ENCODE results near the gene LMF2.

Gene LMF2

GRCh38 chr22:50483106-50483505, 24.4 kb downstream of the LMF2 start:
- H3K36me3 ChIP-seq (ENCODE audit: insufficient read depth, low read length): no peaks in the 10 kb centered on the region
- H3K9ac ChIP-seq (ENCODE audit: low read depth, low read length): no peak overlapping the region
- H3K9me3 ChIP-seq (replicated peaks; ENCODE audit: low read length): no peaks in the 10 kb centered on the region
- no peak overlapping the region for H3K4me3 ChIP-seq (ENCODE audit: low read length)
- no peak overlapping the region for H3K4me2 ChIP-seq (ENCODE audit: low read length)
- H3K4me1 ChIP-seq (ENCODE audit: control insufficient read depth, insufficient read depth, low read length): peaks cover 6% of the 10 kb centered on the region
- H3K27me3 ChIP-seq (ENCODE audit: control insufficient read depth, insufficient read depth, low read length): peaks cover 36% of the 10 kb centered on the region

- H3K4me2 ChIP-seq (ENCODE audit: low read length): peak overlapping the region; percentile 44
- no peak overlapping the region for H3K9ac ChIP-seq (ENCODE audit: low read depth, low read length)
- peaks cover 36% of the 10 kb centered on the region for H3K27me3 ChIP-seq (ENCODE audit: control insufficient read depth, insufficient read depth, low read length)
- H3K9me3 ChIP-seq (replicated peaks; ENCODE audit: low read length): no peaks in the 10 kb centered on the region
- H3K4me3 ChIP-seq (ENCODE audit: low read length): peak overlapping the region; percentile 55
- no peaks in the 10 kb centered on the region for H3K36me3 ChIP-seq (ENCODE audit: insufficient read depth, low read length)
- peaks cover 6% of the 10 kb centered on the region for H3K4me1 ChIP-seq (ENCODE audit: control insufficient read depth, insufficient read depth, low read length)
Observed at GRCh38 chr22:50482107-50483074, 25.1 kb downstream of the LMF2 start.

- Histone ChIP-seq H3K4me2 (ENCODE audit: low read length) (peak within 1 kb of the TSS; percentile 44), H3K9ac (ENCODE audit: low read depth, low read length) (no peak within 1 kb of the TSS), H3K9me3 (replicated peaks; ENCODE audit: low read length) (no peaks in the 10 kb centered on the region), H3K27me3 (ENCODE audit: control insufficient read depth, insufficient read depth, low read length) (peaks cover 28% of the 10 kb centered on the region), H3K36me3 (ENCODE audit: insufficient read depth, low read length) (no peaks in the 10 kb centered on the region), H3K4me3 (ENCODE audit: low read length) (peak within 1 kb of the TSS; percentile 55), H3K4me1 (ENCODE audit: control insufficient read depth, insufficient read depth, low read length) (peaks cover 6% of the 10 kb centered on the region)
Observed at GRCh38 chr22:50481440-50482106, 25.9 kb downstream of the LMF2 start, which contains the start of gene ADM2. Gene ADM2 (plus strand): TSS chr22:50481543. CDS start chr22:50481848, 305 bp downstream.

DNA sequence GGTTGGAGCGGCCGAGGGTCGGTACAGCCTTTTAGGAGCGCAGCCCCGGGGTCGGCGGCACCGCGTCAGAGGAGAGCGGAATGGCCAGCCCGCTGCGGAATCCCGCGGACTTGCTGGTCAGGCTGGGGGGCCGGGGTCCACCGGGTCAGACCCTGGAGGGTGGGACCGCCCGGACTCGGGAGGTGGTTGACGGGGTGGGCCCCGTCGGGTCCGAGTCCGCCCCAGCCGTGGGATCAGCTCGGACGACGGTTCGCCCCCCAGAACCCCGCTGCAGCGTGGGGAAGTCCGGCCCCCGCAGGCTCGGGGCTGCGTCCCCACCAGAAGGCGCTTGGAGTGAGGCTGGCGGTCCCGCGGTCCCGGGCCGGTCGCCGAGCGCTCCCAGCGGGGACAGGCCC, 26.5 kb downstream of the LMF2 start:
- no peak overlapping the region for H3K9ac ChIP-seq (ENCODE audit: low read depth, low read length)

GRCh38 chr22:50479721-50480120, 27.8 kb downstream of the LMF2 start:
- Histone ChIP-seq H3K4me1 (ENCODE audit: control insufficient read depth, insufficient read depth, low read length) (peaks cover 12% of the 10 kb centered on the region), H3K36me3 (ENCODE audit: insufficient read depth, low read length) (no peaks in the 10 kb centered on the region), H3K4me2 (ENCODE audit: low read length) (no peak overlapping the region), H3K9me3 (replicated peaks; ENCODE audit: low read length) (no peaks in the 10 kb centered on the region), H3K27me3 (ENCODE audit: control insufficient read depth, insufficient read depth, low read length) (peaks cover 28% of the 10 kb centered on the region), H3K4me3 (ENCODE audit: low read length) (no peak overlapping the region), H3K9ac (ENCODE audit: low read depth, low read length) (no peak overlapping the region)

More for the DNA sequence above, 26.5 kb downstream of the LMF2 start:
- peak overlapping the region; percentile 44 for H3K4me2 ChIP-seq (ENCODE audit: low read length)
- H3K4me1 ChIP-seq (ENCODE audit: control insufficient read depth, insufficient read depth, low read length): peaks cover 6% of the 10 kb centered on the region
- no peaks in the 10 kb centered on the region for H3K36me3 ChIP-seq (ENCODE audit: insufficient read depth, low read length)
- peak overlapping the region; percentile 55 for H3K4me3 ChIP-seq (ENCODE audit: low read length)
- no peaks in the 10 kb centered on the region for H3K9me3 ChIP-seq (replicated peaks; ENCODE audit: low read length)
- peaks cover 28% of the 10 kb centered on the region for H3K27me3 ChIP-seq (ENCODE audit: control insufficient read depth, insufficient read depth, low read length)

- Histone ChIP-seq H3K27me3 (ENCODE audit: control insufficient read depth, insufficient read depth, low read length) (peaks cover 28% of the 10 kb centered on the region), H3K9me3 (replicated peaks; ENCODE audit: low read length) (no peaks in the 10 kb centered on the region), H3K36me3 (ENCODE audit: insufficient read depth, low read length) (no peaks in the 10 kb centered on the region), H3K4me2 (ENCODE audit: low read length) (no peak overlapping the region), H3K4me1 (ENCODE audit: control insufficient read depth, insufficient read depth, low read length) (peaks cover 24% of the 10 kb centered on the region), H3K4me3 (ENCODE audit: low read length) (no peak overlapping the region), H3K9ac (ENCODE audit: low read depth, low read length) (no peak overlapping the region)
Observed at GRCh38 chr22:50477923-50478322, 29.6 kb downstream of the LMF2 start.

DNA sequence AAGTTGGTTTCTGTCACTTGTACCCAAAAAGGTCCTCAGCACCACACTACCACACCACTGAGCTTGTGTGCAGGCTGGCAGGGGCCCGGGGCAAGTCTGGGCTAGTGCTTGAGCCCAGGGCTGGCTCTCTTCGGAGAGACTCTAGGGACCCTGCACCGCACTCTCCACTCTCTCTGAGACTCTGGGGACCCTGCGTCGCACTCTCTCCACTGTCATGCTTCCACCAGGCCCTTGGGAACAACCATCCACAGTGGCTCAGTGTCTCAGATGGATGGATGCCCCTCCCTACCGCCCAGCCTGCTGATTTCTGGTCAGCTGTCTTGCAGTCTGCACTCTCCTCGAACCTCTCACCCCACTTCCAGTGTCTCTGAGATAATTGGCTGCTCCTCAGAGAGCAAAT, 30.6 kb downstream of the LMF2 start:
- no peaks in the 10 kb centered on the region for H3K36me3 ChIP-seq (ENCODE audit: insufficient read depth, low read length)
- peaks cover 23% of the 10 kb centered on the region for H3K4me1 ChIP-seq (ENCODE audit: control insufficient read depth, insufficient read depth, low read length)
- H3K4me2 ChIP-seq (ENCODE audit: low read length): no peak overlapping the region
- no peaks in the 10 kb centered on the region for H3K9me3 ChIP-seq (replicated peaks; ENCODE audit: low read length)
- H3K9ac ChIP-seq (ENCODE audit: low read depth, low read length): no peak overlapping the region
- H3K4me3 ChIP-seq (ENCODE audit: low read length): no peak overlapping the region
- H3K27me3 ChIP-seq (ENCODE audit: control insufficient read depth, insufficient read depth, low read length): peaks cover 22% of the 10 kb centered on the region

DNA sequence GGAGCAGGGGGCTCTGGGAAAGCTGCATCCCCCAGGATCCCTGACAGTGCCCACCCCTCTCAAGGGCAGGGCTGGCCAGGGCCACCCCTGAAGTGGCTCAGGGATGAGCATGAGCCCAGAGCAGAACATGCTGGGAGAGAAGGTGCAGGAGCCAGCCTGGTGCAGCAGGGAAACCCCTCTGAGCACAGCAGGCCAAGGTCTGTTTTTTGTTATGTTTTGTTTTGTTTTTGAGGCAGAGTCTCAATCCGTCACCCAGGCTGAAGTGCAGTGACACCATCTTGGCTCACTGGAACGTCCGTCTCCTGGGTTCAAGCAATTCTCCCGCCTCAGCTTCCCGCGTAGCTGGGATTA, 31.9 kb downstream of the LMF2 start:
- Histone ChIP-seq H3K9ac (ENCODE audit: low read depth, low read length) (peak overlapping the region; percentile 86), H3K4me1 (ENCODE audit: control insufficient read depth, insufficient read depth, low read length) (peaks cover 30% of the 10 kb centered on the region)

DNA sequence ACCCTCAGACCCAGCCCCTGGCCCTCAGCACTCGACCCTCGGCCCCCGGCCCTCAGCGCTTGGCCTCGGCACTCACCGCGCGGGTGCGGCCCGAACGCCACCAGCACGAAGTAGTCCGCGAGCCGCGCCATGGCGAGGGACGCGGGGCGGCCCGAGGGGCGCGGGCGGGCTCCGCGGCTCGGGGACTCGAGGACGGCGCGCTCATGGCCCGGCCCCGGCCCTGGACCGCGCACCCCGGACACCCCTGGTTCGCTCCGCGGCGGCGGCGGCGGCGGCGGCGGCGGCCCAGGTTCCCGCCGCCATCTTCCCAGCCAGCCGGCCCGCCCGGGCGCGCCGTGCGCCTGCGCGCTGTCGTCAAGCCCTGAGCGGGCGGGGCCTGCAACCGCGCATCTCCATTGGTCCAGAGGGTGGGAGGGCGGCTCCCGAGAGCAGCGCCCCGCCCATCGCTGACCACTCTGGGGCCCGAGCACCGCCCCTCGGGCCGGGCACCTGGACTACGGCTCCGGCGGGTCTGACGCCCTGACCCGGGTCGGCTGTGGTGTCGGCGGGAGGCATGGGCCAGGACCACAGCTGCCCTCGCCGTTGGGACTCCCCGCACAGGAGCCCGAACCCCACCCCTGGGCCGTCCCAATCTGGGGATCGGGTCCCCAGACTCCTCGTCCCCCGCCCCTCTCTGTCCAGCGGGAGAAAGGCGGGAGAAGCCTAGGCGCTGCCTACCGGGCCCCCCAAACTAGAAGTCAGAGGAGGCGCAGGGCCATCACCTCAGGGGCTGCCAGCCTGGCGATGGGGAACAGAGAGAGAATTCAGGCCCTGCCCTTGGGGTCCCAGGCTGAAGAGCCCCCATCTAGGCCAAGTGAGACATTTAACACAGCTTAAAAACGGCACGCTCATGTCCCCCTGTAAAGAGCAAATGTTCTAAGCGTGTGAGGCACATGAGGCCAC, 32.5 kb downstream of the LMF2 start, which contains the start of gene SBF1:
Gene SBF1, minus strand, starts transcription at position 326 of the 942 bp plus-strand sequence. Its CDS starts 195 bp downstream, at position 131.
- peak within 1 kb of the TSS; percentile 86 for H3K9ac ChIP-seq (ENCODE audit: low read depth, low read length)
- peaks cover 4% of the 10 kb centered on the region for H3K27me3 ChIP-seq (ENCODE audit: control insufficient read depth, insufficient read depth, low read length)
- peaks cover 36% of the 10 kb centered on the region for H3K4me1 ChIP-seq (ENCODE audit: control insufficient read depth, insufficient read depth, low read length)
- H3K4me3 ChIP-seq (ENCODE audit: low read length): peak within 1 kb of the TSS; percentile 87
- H3K4me2 ChIP-seq (ENCODE audit: low read length): peak within 1 kb of the TSS; percentile 100
- H3K9me3 ChIP-seq (replicated peaks; ENCODE audit: low read length): no peaks in the 10 kb centered on the region
- no peaks in the 10 kb centered on the region for H3K36me3 ChIP-seq (ENCODE audit: insufficient read depth, low read length)

More for the DNA sequence above, 31.9 kb downstream of the LMF2 start:
- H3K27me3 ChIP-seq (ENCODE audit: control insufficient read depth, insufficient read depth, low read length): peaks cover 11% of the 10 kb centered on the region
- H3K9me3 ChIP-seq (replicated peaks; ENCODE audit: low read length): no peaks in the 10 kb centered on the region
- H3K4me2 ChIP-seq (ENCODE audit: low read length): peak overlapping the region; percentile 94
- peak overlapping the region; percentile 87 for H3K4me3 ChIP-seq (ENCODE audit: low read length)
- no peaks in the 10 kb centered on the region for H3K36me3 ChIP-seq (ENCODE audit: insufficient read depth, low read length)

DNA sequence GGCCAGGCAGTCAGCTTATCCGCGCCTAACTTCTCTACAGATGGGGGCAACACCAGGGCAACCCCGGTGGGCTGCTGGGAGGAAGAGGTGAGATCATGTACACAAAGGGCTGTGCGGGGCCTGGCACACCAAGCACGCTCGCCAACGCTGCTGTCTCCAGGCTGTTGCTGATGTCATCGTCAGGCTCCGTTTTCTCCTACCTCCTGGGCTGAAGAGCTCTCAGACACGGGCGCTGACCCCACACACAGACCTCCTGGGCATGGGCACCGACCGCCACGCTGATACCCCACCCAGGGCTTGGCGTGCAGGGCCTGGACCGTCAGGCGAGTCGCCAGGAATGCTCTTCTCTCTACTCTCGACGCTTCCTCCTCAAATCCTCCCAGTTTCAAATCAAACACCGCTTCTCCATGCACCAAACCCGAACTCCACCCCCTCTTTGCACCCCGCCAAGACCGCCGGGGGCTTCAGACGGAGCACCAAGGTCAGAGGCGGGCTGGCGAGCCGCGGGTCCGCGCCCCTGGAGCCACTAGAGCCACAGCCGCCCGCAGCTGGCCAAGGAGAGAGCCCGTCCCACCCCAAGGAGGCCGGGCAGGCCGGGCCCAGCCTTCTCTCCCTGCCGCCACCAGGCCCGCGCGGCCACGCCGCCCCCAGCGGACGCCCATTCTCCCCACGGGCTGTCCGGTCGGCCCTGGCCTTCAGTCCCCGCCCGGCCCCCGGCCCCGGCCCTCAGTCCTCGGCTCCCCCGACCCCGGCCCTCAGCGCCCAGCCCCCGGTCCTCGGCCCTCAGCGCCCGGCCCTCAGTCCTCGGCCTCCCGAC, 33.4 kb downstream of the LMF2 start:
- Histone ChIP-seq H3K4me2 (ENCODE audit: low read length) (peak overlapping the region; percentile 100), H3K4me1 (ENCODE audit: control insufficient read depth, insufficient read depth, low read length) (peaks cover 45% of the 10 kb centered on the region), H3K4me3 (ENCODE audit: low read length) (peak overlapping the region; percentile 87), H3K9ac (ENCODE audit: low read depth, low read length) (peak overlapping the region; percentile 86), H3K36me3 (ENCODE audit: insufficient read depth, low read length) (no peaks in the 10 kb centered on the region), H3K9me3 (replicated peaks; ENCODE audit: low read length) (no peaks in the 10 kb centered on the region), H3K27me3 (ENCODE audit: control insufficient read depth, insufficient read depth, low read length) (no peaks in the 10 kb centered on the region)
